ENCODE results near the gene SNRPB2.

SNRPB2 gene

GRCh38 chr20:16740365-16741072 lies 10.7 kb downstream of the SNRPB2 start:
- no peak for DNase-seq

- no peak for DNase-seq
These were observed 14.5 kb downstream of the SNRPB2 start for GRCh38 chr20:16744178-16744807.

GRCh38 chr20:16745204-16745603 lies 15.4 kb downstream of the SNRPB2 start:
- DNase-seq, result no peak

- DNase-seq, result no peak
These were observed 17.5 kb downstream of the SNRPB2 start for GRCh38 chr20:16747291-16747811.

GRCh38 chr20:16748308-16748900 lies 18.6 kb downstream of the SNRPB2 start, which contains the start of gene OTOR:
TSS of gene OTOR (plus strand) at chr20:16748358. CDS start at chr20:16748402, 44 bp downstream.
- no peak for DNase-seq

- DNase-seq, result no peak
These were observed 19.7 kb downstream of the SNRPB2 start for GRCh38 chr20:16749573-16749972.

GRCh38 chr20:16752082-16752481 lies 22.3 kb downstream of the SNRPB2 start:
- no peak for DNase-seq

GRCh38 chr20:16752901-16753300 lies 23.1 kb downstream of the SNRPB2 start:
- no peak for DNase-seq

GRCh38 chr20:16758454-16759180 lies 28.8 kb downstream of the SNRPB2 start:
- DNase-seq, result no peak

GRCh38 chr20:16759181-16759563 lies 29.3 kb downstream of the SNRPB2 start:
- DNase-seq, result no peak

- no peak for DNase-seq
These were observed 30.8 kb downstream of the SNRPB2 start for GRCh38 chr20:16760431-16761304.

- peak; percentile 34 for DNase-seq
These were observed 31.5 kb downstream of the SNRPB2 start for GRCh38 chr20:16761305-16761829.

- no peak for DNase-seq
These were observed 34.7 kb downstream of the SNRPB2 start for GRCh38 chr20:16764560-16764959.

GRCh38 chr20:16771213-16771612 lies 41.4 kb downstream of the SNRPB2 start:
- no peak for DNase-seq

- DNase-seq, result no peak
These were observed 46.1 kb downstream of the SNRPB2 start for GRCh38 chr20:16775961-16776360.

GRCh38 chr20:16777126-16777525 lies 47.3 kb downstream of the SNRPB2 start:
- no peak for DNase-seq

GRCh38 chr20:16778159-16778558 lies 48.3 kb downstream of the SNRPB2 start:
- no peak for DNase-seq

- no peak for DNase-seq
These were observed 51.7 kb downstream of the SNRPB2 start for GRCh38 chr20:16781496-16781895.

- DNase-seq, result no peak
These were observed 55.4 kb downstream of the SNRPB2 start for GRCh38 chr20:16785226-16785625.

Measured in NCI-H2107 (cell line).